HG02885 (cell line): ENCODE results near the gene TMC4.
A peak's percentile ranks its signal among the peaks of the same experiment; 100 is the strongest.
"Not testable (repeated sequence)": the region's sequence is repeated elsewhere in the genome, so short reads cannot be mapped to it uniquely, and the experiment has no call there.

Experiments used
- ATAC-seq: cut with Tn5 transposase; IDR thresholded peaks from one replicate; pipeline ENCODE4 v1.9.1; 2021; ENCODE audit warnings: mild to moderate bottlenecking; ENCODE audit not compliant: unreplicated experiment, poor library complexity

TMC4 gene

DNA sequence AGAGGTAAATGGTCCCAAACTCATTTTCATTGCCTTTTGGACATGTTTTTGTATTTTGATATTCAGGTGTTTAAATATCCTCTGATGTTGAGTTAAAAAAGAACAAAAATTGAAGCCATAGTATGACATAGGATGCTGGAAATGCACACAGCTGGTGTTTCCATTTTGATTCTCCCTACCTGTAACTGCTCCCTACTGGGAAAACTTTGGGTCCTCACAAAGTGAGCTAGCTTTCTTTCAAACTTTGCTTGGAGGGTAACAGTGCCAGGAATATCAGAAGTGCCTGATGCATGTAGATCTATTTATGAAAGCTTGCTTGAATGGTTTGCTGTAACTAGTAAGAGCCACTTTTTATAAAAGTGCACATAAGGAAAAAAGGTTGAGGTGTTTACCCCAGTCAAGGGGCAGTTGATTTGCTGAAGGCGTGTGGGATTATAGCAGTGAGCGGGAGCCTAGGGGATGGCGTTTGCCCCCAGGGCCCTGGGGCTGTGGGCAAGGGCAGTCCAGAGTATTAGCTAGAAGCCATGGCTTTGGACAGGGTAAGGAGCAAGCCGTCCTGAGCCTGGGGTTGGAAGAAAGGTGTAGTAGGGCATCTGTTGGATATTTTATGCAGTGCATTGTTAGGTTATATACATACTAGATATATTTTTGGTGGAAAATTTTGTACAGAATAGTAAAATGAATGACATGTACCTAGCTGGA is 32.0 kb upstream of the TMC4 start:
- no peak for ATAC-seq

DNA sequence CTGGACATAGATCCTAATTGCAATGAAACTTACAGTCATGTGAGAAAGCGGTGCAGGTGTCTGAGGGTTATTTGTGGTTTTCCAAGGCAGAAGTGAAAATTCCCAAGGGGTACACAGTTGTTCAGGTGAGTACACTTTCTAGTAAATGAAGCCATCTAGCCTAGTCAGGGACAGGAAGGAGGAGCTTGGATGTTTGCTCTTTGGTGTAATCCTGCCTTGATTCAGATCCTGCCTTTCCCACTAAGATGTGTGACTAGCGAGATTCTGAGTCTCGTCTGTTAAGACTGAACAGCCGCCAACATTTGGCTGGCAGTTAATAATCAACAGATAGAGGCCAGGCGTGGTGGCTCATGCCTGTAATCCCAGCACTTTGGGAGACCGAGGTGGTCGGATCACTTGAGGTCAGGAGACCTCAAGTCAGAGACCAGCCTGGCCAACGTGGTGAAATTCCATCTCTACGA is 30.2 kb upstream of the TMC4 start:
- no peak for ATAC-seq

DNA sequence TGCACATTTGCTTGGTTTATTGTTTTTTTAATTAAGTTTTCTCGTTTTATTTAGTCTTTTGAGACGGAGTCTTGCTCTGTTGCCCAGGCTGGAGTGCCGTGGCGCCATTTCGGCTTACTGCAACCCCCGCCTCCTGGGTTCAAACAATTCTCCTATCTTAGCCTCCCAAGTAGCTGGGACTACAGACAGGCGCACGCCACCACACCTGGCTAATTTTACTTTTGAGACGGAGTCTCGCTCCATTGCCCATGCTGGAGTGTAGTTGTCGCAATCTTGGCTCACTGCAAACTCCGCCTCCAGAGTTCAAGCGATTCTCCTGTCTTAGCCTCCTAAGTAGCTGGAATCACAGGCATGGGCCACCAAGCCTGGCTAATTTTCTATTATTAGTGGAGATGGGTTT is 29.0 kb upstream of the TMC4 start:
- no peak for ATAC-seq

DNA sequence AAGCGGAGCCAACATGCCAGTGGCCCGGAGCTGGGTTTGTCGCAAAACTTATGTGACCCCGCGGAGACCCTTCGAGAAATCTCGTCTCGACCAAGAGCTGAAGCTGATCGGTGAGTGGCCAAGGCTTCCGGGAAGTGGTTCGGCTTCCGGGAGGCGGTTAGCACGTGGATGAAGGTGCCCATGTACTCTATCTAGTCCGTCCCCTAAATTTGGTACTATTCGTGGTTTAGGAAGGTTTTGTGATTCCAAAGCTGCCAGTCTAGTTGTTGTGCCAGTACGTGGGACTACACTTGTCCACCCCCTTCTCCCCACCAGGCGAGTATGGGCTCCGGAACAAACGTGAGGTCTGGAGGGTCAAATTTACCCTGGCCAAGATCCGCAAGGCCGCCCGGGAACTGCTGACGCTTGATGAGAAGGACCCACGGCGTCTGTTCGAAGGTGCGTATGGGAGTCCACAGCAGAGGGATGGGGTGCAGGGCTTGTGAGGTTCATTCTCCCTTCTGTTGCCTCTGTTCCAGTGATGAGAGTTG is 28.3 kb upstream of the TMC4 start:
- no peak for ATAC-seq

DNA sequence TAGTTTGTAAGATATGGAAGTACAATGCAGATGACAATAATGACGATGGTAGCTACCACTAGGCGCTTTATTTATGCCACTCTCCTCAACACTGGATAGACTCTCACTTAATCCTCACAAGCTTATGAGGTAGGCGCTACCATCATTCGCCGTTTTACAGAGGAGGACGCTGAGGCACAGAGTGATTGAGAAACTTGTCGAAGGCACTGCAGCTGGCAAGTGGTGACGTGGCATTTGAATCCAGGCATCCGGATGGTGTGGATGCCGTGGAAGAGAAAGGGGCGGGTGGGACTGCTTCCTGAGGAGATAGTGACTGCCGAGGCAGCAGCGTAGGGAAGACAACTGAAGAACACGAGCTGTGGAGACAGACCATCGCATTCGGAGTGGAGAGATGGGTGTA is 26.4 kb upstream of the TMC4 start:
- ATAC-seq = no peak

DNA sequence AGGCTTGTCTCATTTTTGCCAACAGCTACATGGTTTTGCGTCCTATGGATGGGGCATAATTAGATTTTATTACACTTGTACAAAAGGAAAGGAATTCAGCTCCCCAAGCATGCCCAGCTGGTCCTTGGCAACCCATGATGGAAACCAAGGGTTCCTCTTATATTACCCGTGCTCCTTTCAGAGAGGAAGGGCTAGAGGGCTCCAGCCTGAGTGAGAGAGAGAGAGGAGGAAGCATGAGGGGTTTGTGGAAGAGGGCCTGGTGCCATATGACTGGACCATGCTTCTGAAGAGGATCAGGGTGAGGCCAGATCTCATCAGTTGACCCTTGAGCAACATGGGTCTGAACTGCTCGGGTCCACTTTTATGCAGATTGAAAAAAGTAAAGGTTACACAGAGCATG is 24.2 kb upstream of the TMC4 start:
- ATAC-seq = no peak

DNA sequence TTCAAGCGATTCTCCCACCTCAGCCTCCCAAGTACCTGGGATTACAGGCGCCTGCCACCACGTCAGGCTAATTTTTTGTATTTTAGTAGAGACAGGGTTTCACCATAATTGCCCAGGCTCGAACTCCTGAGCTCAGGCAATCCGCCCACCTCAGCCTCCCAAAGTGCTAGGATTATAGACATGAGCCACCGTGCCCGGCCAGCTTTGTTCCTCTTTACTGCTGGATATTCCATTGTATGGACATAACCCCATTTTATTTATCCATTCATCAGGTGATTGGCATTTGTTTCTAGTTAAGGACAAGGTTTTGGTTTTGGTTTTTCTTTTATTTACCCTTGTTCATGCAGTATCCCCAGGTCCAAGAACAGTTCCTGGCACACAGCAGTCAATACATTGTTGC is 23.6 kb upstream of the TMC4 start:
- ATAC-seq = no peak

DNA sequence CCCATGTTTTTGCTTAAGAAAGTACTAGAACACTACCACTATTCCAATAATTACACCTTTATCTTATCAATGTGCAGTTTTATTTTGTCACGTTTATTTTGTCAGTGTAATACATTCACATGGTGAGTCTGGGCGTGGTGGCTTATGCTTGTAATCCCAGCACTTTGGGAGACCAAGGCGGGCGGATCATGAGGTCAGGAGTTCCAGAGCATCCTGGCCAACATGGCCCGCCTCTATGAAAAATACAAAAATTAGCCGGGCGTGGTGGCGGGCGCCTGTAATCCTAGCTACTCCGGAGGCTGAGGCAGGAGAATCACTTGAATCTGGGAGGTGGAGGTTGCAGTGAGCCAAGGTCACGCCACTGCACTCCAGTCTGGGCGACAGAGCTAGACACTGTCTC is 21.5 kb upstream of the TMC4 start:
- ATAC-seq = not testable (repeated sequence)

DNA sequence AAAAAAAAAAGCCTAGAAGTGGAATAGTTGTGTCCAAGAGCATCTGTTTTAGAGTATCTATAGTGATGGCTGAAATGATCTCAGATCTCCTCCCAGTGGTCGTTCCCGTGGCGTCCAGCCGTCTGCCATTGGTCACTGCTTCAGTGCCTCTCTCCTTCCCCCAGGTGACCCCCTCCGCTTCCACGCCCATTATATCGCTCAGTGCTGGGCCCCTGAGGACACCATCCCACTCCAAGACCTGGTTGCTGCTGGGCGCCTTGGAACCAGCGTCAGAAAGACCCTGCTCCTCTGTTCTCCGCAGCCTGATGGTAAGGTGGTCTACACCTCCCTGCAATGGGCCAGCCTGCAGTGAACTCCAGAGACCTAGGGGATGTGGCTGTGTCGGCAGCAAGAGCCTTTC is 20.1 kb upstream of the TMC4 start:
- no peak for ATAC-seq

DNA sequence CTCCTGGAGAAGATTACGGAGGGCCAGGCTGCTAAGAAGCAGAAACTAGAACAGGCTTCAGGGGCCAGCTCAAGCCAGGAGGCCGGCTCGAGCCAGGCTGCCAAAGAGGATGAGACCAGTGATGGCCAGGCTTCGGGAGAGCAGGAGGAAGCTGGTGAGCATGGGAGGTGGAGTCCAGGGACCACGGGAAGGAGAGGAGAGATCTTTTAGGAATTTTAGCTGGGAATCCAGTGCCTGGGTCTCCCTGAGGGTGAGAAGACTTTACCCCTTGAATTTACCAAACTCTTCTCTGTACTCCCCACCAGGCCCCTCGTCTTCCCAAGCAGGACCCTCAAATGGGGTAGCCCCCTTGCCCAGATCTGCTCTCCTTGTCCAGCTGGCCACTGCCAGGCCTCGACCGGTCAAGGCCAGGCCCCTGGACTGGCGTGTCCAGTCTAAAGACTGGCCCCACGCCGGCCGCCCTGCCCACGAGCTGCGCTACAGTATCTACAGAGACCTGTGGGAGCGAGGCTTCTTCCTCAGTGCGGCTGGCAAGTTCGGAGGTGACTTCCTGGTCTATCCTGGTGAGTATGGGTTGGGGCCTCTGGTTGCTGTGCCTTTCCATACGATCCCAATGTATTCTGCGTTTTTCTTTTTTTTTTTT is 19.0 kb upstream of the TMC4 start:
- no peak for ATAC-seq

DNA sequence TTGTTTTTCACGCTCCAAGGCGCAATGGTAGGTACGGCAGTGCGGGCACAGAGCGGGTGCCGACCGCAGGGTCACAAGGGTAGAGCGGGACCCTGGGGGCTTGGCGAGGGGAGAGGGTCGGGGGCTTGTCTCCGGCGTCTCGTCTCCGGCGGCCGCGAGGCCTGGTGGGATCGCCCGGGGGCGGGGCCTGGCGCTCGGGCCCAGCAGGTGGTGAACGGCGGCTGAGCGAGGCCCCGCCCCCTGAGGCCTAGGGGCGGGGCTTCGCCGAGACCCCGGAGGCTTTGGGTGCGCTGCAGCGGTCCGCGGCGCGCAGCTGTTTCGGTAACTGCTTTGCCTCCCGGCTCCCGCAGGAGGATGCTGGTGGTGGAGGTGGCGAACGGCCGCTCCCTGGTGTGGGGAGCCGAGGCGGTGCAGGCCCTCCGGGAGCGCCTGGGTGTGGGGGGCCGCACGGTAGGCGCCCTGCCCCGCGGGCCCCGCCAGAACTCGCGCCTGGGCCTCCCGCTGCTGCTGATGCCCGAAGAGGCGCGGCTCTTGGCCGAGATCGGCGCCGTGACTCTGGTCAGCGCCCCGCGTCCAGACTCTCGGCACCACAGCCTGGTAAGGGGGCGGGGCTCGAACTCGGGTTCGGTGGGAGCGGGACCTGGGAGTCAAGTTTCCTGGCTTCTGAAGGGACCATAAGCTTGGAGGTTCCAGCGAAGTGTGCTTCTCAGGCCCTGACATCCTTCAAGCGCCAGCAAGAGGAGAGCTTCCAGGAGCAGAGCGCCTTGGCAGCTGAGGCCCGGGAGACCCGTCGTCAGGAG is 18.3 kb upstream of the TMC4 start, which contains the start of gene TSEN34:
Gene TSEN34, plus strand, starts transcription at position 298 of the 800 bp plus-strand sequence. Its CDS starts 57 bp downstream, at position 355.
- ATAC-seq = peak; percentile 34

DNA sequence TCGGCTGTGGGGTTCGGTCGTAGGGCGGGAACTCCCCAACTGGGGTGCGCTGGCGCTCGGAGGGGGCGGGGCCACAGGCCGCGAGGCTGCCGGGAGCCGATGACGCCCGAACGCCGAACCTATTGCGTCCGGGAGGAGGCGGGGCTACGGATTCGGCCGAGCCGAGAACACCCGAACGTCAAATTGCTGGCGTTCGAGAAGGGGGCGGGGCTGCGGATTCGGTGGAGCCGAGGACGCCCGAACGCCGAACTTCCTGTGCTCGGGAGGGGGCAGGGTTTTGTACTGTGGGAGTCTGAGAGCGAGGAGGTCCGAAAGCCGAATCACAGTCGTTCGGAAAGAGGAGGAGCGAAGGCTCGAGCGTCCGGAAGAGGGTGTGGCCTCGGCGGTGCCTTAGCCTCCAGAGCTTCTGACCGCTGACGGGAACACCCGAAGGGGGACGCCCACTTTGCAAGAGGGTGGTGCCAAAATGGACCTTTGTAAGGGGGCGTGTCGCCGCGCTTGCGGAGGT is 17.6 kb upstream of the TMC4 start:
- ATAC-seq = peak; percentile 52

DNA sequence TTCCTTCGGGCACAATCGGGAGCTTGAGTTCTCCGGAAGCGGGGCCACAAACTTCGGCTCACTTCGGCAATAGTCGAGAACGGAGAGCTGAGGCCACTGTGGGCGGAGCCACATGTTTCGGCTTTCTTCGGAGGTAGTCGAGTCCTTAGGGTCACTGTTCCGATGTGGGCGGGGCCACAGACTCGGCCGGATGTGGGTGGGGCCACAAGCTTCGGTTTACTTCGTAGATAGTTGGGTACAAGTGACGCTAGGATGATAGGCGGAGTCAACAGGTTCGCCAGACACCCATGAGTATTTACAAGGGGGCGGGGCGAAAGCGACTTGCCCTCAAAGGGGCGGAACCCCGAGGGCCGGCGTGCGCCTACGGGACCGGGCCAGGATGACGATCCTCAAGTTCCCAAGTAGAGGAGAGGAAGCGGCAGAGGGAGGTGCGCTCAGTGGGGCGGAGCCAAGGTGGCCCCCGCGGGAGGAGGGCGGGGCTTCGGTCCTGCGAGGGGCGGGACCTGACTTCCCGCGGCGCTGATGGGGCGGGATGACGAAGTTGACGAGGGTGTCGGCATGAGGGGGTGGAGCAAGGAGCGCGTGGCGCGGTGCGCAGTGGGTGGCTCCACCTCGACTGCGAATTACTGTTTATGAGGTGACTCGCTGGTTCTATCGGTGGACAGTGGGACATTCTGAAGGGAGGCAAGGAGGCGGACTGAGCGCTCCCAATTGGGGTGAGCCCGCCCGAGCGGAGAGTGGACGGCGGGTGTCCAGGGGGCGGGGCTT is 17.0 kb upstream of the TMC4 start:
- ATAC-seq = peak; percentile 50

DNA sequence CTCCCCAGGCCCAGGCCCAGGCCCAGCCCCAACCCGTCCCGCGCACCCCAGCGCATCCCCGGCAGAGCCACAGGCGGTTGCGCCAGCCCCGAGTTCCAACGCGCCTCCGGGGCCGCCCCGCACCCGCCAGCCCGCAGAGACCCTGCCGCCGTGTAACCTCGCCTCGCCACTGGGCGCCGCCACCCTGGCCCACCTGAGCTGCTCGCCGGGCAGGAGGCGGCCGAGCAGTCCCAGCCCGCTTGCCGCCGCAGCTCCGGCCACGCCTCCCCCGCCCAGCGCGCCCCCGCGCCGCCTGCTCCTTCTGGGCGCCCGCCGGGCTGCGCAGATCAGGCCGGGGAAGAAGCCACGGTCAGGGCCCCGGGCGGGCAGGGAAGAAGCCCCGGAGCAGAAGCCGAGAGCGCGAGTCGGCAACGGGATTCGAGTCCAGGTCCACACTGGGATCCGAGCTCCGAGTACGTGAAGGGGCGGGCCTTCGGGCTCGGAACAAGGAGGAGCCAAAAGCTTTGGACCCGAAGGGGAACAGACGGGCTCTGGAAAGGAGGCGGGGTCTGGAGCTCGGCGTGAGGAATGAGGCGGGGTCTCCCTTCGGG is 16.3 kb upstream of the TMC4 start, which contains the start of gene MBOAT7:
Gene MBOAT7, minus strand, starts transcription at position 436 of the 590 bp plus-strand sequence. CDS start 1,072 bp downstream, outside the sequence.
- peak; percentile 15 for ATAC-seq

DNA sequence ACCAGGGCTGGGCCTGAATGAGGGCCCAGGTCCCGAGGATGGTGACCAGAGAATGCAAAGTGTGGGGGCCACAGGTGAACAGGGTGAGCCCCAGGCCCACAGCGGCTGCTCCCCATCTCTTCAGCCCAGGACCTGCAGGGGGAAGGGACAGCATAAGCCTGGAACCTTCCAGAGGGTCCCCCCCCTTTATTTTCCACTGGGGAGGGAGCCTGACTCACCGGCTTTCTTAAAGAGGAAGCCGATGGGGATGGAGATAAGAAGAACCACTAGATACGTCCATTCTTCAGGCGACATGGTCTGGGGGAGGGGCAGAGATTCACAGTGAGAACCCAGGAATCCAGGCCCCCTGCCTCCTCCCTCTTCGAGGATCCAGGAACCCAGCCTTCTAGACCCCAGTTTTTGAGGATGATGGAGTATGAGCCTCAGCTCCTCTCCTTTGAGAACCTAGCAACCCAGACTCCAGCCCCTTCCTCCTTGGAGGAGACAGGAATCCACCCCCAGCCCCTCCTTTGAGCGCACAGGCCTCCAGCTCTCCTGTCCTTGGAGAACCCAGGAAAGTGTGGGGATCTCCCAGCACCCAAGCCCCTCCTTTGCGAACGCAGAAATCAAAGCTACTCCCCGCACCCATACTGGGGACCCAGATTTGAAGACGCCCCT is 15.4 kb upstream of the TMC4 start:
- ATAC-seq = no peak

DNA sequence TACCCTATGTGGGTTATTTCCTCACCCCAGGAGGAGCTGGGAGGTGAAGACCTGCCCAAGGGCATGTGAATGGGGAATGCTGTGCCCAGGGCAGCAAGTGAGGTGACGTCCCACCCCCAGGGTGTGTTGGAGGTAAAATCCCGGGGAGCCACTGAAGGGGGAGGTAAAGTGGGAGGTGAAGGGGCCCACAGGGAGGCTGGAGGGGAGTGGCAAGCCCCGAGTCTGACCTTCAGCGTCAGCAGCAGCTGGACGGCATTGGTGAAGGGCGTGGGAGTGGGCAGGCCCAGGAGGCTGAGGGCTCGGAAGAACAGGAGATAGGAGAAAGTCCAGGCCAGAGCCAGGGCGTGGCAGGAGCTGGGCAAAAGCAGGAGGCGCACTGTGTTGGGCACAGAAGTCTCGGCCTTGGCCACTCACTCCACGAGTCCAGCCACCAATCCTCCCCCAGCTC is 14.0 kb upstream of the TMC4 start:
- no peak for ATAC-seq

DNA sequence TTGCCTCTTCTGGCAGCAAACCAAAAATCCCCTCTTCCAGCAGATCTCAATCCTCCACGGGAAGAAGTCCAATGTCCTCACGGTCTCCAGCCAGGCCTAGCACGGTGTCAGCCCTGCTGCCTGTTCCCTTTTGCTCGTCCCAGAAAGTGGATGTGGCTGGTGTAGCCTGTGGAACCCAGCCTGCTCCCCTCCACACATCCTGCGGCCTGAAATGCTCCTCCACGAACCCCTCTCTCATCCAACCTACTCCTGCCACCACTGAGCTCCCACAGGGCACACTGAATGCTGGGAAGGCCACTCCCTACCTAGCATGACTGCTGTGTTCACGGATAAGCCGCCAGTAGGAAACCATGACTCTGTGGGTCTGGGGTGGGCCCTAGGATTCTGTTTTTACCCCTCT is 13.4 kb upstream of the TMC4 start:
- ATAC-seq = no peak

DNA sequence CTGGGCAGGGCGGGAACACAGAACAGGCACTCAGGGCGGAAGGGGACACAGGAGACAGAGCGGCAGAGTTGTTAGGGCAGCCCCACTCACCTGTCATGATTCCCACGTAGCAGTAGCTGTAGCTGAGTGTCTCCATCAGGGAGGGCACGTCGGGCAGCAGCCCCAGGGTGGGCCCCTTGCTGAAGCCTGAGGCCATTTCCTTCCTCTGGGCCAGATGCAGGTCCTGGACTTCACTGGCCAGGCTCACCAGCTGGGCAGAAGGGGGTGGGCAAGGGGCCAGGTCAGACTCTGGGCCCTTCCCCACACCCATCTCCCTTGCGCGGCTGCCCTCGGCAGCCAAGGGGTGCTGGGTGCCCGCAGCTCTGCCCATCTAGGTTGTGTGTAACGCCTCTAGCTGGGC is 10.5 kb upstream of the TMC4 start:
- ATAC-seq = no peak

DNA sequence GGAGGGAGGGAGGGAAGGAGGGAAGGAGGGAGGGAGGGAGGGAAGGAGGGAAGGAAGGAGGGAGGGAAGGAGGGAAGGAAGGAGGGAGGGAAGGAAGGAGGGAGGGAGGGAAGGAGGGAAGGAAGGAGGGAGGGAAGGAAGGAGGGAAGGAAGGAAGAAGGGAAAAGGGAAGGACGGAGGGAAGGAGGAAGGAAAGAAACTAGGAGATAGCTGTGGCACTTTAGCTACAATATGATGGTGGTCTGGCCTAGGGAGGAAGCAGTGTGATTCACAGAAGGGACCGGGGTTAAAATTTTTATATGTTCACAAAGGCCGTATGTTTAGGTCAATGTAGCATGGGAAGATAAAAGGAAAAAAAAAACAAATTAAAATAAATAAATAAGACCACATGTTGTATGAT is 8.9 kb upstream of the TMC4 start:
- not testable (repeated sequence) for ATAC-seq
